GM21723 (cell line): ENCODE measurements around the gene TMEM272.

Experiments used
- ATAC-seq: cut with Tn5 transposase; IDR thresholded peaks from one replicate; pipeline ENCODE4 v1.9.1; 2021; ENCODE audit warnings: mild to moderate bottlenecking, moderate library complexity; ENCODE audit not compliant: unreplicated experiment

TMEM272 gene

DNA sequence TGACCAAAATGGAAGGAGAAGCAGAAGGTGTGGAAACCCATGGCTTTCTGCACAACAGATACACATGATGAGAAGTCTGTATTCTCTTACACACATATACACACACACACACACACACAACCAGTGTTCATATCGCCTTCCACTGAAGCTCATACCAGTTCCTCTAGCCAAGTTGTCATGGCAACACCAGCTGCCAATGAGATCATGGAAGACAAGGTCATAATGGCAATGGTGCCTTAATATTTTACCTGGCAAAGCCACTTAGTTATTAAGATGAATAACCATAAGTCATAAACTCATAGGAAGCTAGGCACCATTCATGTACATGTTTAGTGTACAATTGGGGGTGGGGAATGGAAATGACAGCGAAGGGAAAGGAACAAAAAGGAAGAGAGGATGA, 38.4 kb downstream of the TMEM272 start:
- ATAC-seq = no peak

DNA sequence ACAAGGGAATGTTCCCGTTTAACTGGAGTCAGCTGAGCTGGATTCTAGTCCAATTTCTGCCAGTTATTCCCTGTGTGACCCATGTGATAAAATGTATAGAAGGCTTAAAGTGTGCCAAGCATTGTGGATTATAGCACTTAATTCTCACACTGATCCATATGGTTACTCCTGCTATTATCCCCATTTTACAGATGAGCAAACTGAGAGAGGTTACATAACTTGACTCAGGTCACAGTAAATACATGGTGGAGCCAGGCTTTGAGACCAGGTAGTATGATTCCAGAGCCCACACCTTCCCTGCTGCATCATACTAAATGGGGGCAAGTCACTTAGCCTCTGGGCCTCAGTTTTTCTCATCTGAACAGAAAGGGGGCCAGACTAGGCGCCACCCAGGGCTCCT, 39.1 kb downstream of the TMEM272 start:
- ATAC-seq = no peak

DNA sequence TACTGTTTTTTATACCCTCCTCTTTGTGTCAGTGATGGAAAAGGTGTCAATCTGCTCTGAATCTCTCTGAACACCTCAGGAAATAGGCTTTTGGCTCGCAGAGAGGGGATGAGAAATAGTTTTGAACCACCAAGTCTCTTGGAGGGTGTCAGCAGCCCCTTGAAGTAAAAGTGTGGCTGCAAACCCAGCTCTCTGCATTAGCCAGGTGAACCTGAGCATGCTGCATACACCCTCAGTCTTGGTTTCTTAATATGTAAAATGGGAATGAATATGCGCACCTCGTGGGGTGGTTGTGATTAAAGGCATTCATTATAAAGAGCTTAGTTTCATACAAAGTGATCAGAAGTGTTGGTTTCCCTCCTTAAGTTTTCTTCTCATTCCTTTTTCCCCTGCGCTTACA, 39.7 kb downstream of the TMEM272 start:
- no peak for ATAC-seq

DNA sequence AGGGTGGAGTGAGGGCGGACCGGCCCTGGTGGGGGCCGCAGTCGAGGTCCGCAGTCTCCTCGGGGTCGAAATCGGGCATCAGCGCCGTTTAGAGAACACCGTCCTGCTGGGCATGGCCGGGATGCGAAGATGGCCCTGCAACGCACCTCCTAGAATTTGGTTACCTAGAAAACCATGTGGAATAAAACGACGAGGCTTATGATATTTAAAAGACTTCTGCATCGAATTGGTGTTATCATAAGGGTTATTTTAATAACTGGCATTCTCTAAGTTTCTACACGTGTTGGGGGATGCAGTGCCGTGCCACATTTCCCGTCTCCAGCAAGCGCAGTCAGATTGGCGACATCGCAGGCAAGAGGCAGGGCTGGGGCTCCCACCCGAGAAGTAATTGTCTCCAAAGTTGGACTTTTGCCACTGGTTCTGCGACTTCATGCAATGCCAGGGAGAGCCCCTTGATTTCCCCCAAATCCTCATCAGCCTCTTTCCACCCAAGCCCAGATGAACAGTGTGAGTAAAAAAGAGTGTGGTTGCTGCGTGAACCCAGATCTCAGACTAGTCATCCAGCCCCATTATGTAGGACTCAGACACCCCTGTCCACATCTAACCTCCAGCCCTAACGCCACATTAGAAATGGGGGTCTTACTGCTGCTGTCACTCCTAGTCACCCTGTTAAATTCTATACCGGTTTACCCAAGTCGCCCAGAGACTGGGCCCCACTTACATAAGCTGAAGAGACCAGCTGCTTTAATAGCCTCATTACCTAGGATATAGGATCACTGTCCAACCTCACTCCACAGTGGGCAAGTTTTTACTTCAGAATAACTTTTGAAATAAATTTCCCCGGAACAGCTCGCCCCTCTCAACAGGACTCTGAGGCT, 40.4 kb downstream of the TMEM272 start:
- no peak for ATAC-seq

DNA sequence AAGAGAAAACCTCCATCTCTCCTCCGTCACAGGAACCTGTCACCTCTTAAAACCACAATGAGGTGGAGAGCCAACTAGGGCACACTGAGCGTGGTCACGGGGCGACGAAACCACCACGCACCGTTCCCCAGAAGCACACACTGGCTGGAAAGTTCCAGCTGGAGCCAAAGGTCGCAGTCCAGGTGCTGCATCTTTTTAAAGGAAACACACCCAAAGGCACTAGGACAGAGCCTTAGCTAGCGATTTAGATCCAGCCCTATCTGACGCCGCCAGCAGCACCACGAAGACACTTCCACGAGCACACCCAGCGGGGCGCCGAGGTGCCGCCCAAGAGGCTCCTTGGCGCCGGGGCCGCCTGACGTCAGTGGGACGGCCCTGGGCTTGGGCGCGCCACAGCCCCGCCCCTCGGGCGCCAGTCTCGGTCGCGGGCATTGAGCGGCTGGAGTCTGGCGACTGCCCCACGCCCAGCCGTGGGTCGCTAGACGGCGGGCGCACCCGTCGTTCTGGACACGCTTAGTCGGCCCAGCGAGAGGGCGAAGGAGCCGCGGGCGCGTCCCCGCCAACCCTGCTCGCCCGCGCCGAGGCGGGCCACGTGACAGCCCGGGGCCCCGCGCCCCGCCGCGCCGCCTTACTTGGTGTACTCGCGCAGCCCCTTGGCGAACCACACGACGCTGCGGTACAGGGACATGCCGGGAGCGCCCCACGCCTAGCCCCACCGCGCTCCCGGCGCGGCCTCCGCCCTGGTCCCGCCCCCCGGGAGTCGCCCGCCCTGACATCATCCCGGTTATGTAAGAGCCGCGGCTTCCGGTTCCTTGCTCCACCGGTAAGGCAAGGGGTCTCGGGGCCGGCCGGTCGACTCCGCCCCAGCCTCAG, 41.3 kb downstream of the TMEM272 start, which contains the start of gene DHRS12:
DHRS12 (minus strand) TSS at position 742 of the 873 bp plus-strand sequence. CDS start 4,504 bp downstream, outside the sequence.
- peak; percentile 90 for ATAC-seq

DNA sequence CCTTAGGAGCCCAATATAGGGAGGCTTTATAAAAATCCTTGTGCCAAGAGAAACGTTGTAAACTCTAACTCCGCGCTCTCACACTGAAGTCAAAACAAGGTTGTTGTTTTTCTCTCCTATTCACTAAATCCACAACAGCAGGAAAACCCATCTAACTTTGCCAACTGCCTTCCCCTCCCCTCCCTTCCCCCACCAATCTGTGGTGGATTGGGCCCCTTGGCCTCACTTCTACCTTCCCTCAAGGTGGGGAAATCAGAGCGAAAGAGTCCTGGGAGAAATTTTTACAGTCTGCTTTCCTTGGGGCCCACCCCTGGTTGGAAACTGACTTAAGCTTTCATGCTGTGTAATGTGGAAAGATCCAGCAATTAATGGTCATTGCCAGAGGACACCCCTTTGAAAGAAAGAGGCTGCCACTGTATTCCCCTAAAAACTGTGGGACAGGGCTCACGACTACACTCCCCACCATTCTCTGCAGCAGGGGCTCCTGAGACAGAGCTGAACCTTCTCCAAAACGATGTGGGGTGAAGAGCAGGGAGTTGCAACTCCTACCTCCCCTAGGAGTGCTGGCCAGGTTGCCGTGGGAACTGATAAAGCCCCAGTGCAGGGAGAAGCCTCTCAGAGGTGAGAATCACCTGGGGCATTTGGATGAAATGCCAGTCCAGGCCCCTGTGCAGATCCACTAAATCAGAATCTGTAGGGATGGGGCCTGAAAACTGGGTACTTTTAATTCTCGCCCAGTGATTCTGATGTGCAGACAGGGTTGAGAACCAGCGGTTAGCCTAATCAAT, 42.2 kb downstream of the TMEM272 start:
- no peak for ATAC-seq

DNA sequence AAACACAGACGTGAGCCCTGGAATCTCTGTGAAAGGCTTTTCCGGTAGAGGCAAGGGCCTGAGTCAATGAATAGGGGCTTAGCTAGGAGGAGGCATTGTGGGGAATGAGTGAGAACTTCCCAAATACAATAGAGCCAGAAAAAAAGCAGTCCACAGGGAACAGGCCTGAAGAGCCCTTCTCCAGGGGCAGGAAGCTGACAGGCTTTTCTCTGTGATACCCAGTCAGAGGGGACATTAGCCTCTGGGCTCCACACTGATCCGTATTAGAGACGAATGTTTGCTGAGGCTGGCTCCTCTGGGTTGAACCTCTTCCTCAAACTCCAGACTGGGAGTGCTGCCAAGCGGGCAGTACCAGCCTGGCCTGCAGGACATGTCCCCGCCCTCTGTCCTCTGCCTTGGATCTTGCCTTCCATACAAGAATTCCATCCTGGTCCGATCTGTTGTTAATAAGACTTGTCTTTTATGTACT, 43.3 kb downstream of the TMEM272 start:
- no peak for ATAC-seq

DNA sequence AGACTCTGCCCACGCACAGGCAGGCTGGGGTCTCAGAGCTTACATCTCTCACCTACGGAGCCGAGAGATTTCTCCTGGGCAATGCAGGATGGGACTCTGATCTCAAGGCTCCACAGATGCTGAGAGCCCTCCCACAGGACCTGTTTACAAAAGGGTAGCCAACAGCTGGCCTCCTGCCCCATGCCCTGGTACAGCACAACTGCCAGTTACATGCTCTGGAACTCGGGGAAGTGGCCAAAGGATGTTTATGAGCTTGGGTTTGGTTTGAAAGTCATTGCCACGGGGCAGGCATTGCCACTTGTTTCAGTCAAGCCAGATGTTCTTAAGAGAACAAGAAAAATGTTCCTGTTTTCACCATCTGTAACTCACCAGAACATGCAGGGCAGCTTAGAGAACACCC, 44.5 kb downstream of the TMEM272 start:
- no peak for ATAC-seq

DNA sequence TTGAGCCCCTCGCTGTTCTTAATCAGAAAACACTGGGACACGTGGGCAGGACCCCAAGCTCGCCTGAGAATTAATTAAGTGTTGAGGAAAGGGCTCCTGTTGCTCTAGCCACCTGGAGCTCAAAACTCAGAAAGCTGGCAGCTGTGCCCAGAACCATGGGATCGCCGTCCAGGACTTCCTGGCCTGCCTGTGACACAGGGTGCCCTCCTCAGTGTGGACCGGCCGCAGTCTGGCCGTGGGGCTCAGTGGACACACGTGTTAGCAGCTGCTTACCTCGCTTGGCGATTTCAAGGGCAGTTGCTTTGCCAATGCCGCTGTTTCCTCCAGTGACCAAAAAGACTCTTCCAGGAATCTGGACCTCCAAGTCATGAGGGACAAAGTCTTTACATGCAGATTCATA, 45.7 kb downstream of the TMEM272 start:
- ATAC-seq = no peak

DNA sequence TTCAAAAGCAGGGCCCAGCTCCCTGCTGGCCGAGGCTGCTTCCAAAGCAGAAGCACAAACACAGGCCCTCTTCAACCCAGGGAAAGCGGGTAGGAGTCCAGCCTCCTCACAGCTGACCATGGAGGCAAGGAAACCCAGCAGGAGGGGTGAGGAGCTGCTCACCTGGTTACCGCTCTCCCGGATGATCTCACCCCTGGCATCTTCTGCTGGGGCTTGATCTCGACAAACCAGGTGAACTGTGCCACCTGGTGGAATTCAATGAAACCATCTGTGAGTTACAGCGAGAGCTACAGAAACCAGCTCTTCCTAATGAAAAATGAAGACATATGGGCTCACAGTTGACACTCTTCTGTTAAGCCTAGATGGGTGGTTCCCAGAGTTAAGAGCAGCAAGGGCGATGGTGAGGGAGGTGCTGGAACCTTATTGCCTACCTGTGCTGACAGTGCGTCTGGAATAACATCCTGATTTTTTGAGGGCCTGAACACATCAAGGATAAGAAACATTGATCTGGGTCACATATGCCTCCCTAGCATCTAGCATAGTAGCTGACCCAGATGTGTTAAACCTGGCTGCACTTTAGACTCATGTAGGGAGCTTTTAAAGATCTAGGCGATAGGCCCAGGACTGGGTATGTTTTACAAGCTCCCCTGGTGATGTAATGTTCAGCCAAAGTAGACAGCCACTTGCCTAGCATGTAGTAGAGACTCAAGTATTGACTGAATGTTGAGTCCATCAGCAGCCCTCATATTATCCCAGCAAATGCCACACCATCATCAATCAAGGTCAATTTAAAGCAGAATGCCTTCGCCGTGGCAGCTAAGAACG, 47.1 kb downstream of the TMEM272 start:
- peak; percentile 42 for ATAC-seq

DNA sequence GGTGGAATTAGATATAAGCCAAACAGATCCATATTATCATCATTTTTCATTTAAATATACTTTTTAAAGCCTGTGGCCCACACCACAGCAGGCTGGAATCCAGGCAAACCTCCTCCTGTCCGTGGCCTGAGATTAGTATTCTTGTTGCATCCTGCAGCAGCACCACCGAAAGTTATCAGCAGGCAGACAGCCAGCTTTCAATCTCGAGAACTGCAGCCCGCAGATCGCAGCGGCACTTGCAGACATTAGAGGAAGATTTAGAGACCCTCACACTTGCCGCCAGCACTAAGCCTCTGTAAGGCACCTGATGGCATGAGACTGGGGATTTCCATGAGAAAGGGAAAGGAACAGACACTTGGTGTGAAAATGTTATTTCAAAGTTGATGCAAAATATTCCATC, 48.4 kb downstream of the TMEM272 start:
- no peak for ATAC-seq

DNA sequence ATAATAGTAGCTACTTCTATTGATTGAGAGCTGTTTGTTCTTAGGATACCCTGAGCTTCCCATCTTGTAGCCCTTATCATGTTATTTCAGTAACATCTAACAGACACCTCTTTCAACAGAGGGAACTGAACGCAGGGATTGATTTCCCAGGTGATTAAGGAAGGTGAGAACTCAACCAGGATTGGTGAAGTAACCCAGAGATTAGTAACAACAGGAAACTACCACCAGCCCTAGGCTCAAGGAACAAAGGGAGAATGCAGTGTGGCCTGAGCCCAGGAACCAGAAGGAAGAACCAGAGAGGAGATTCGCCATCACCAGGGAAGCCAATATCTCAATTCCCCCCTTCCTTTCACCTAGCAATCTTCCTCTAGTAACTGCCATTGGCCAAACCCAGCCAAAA, 49.6 kb downstream of the TMEM272 start:
- no peak for ATAC-seq

DNA sequence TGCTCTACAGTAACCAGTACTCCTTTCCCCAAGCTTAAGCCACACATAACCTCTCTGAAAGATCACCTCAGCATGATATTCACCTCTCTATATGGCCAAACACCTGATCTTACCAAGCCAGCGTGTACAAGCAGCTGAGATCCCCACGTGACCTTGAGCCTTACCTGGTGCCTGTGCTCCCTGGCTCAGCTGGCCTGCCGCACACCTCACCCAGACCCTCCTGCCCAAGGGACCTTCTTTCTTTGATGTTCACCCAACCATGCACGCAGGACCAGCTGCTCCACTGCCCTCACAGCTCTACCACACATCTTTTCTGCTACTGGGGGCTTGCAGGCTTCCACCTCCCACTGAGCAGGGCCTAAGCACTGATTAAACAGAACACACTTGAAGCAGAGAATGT, 50.0 kb downstream of the TMEM272 start:
- ATAC-seq = no peak

DNA sequence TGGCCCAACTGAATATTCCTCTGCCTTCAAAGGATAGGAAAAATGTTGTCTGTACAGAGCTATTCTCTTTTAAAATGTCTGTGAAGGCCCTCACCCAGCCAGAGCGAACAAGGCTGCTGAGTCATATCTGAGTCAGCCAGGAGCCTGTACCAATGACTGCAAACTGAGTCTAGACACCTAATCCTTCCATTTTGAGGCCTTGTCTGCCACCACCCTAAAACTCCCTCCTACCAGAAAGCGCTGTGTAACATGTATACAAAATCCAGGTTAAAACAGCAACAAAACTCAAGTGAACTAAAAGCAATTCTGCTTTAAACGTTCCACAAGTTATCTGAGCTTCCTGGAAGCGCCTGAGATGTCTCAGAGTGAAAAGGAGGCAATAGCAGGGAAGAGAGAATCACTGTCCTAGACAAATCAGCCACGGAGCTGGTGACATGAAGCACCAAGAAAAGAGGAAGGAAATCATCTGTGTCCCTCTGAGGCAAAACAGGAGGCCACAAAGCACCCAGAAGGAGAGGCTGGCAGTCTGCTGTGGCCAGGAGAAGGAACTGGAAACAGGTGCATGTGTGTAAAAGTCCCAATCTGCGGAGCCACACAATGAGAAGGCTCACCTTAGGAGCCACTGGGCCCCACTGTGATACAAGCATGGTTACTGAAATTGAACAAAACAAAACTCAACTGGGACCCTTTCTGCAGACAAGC, 51.3 kb downstream of the TMEM272 start:
- peak; percentile 73 for ATAC-seq

DNA sequence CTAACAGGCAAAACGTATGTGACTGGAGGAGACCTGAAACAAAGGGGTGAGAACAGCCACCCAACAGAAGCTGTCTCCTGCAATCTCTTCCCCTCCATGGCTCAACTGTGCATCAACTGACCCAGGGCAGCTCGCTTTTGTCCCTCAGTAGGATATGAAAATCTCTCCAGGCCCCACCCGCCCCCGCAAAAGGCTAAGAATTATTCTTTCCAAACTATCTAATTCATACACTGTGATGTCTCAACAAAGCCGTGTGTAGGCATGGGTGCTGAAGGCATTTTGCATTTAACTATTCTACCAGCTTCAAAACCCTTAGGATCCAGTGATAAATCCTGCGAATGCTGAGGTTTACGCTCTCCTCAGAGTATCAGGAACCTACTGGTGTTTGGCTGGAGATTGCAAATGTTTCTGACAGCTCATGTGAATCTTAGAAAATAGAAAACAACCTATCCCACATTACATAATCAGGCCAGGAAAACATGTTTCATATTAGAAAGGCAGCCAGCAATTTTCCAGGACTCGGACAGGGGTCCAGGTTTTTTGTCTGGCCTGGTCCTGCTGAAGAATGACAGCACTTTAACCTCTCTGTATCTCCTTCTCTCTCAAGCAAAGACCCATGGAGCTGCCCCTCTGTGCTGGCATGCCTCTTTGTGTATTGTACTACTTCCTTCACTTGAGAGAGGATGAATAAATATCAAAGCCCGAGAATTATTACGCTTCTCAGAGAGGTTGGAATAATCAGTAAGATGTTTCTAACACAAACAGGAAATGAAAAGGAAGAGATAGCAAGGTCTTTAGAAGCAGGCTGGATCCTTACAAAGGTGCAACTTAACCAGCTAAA, 58.3 kb downstream of the TMEM272 start:
- no peak for ATAC-seq

DNA sequence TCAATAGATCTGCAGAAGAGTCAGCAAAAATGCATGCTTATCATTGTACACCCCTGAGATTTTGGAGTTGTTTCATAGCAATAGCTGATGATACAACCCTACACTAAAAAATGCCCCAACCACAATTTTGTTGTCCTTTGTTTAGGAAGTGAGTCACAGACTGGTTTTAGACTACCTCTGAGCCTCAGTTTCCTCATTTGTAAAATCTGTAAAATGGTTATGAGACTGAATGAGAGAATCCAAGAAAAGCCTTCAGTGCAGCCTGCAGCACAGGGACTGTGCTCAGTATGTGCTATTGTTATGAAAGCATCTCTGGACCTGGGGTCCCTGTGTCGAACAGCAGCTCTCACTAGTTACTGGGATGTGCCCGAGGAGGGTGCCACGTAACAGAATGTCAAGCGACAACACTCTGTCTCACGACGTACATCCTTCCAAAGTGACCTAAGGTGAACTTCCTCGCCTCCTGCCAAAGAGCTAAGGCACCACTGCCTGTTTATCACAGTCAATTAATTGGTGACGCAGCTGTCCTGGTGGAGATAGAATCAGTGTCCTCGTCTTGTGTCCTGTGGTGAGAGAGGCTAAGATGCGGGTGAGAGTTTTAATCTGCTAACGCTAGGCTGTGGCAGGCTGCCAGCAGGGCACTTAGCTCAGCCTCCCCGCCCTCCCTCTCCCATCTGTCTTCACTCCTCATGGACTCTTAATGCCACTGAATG, 59.1 kb downstream of the TMEM272 start:
- no peak for ATAC-seq

DNA sequence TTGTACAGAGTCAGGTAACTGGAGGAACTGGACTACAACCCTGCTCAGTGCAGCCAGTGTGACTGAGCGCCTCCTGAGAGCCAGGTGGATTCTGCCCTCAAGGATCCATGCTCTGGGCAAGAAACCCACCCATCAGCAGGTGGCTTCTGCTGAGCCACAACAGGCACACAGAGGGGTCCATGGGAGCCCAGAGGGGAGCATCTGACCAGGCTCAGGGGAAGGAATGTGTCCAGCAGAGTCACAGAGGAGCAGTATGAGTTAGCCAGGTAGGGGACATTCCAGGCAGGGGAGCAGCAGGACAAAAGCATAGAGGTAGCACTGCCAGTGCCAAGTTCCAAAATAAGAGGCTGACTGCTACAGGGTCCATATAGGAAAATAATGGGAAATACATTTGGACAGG, 60.9 kb downstream of the TMEM272 start:
- no peak for ATAC-seq
